OCI-LY7 (cell line): Measurements from ENCODE around the gene CORO2A. TPM values are rescaled to one million over a fixed set of nuclear protein-coding genes. Genes with fewer than 3 reads are reported as not detected.

ENCODE experiments used
- BruUV-seq: library from RNA; stranded (reverse); fragments of 400-500 nt; replicated peaks from 2 replicates; lab custom pipeline; 2021; lab: Mats Ljungman, UMichigan
- CTCF ChIA-PET: fragments of 300-600 bp; sonication (Branson Sonifier 250); formaldehyde crosslinking; loops from one replicate; lab custom pipeline; 2022; ENCODE audit warnings: antibody characterized with exemption; ENCODE audit not compliant: unreplicated experiment; lab: Charles Lee
- POLR2A ChIA-PET: fragments of 300-600 bp; sonication (Branson Sonifier 250); formaldehyde crosslinking; loops from one replicate; lab custom pipeline; 2022; ENCODE audit warnings: antibody characterized with exemption; lab: Charles Lee
- DNase-seq: peaks from one replicate; pipeline ENCODE4 v3.0.0-alpha.2; 2015; ENCODE audit warnings: low spot score
- H2AFZ ChIP-seq: fragments of 200-600 bp; sonication (generic), shearing (Covaris generic); 2 replicates; pipeline ENCODE4 v1.6.1; 2014; ENCODE audit warnings: mild to moderate bottlenecking, antibody characterized with exemption, low read length, moderate library complexity
- H3K27ac ChIP-seq: fragments of 200-600 bp; sonication (generic); 2 replicates; pipeline ENCODE4 v1.5.1; 2014; ENCODE audit warnings: mixed run types, low read depth, mild to moderate bottlenecking, moderate library complexity, low read length, inconsistent platforms; ENCODE audit not compliant: poor library complexity, severe bottlenecking
- H3K36me3 ChIP-seq: fragments of 200-600 bp; sonication (generic); 2 replicates; pipeline ENCODE4 v1.6.1; 2014; ENCODE audit warnings: mild to moderate bottlenecking, antibody characterized with exemption, low read length, moderate library complexity, mixed read lengths; ENCODE audit not compliant: insufficient read depth
- H3K4me1 ChIP-seq: fragments of 200-600 bp; sonication (generic); 2 replicates; pipeline ENCODE4 v1.5.1; 2014; ENCODE audit warnings: mild to moderate bottlenecking, low read length; ENCODE audit not compliant: insufficient read depth, poor library complexity, severe bottlenecking
- H3K4me2 ChIP-seq: fragments of 200-600 bp; sonication (generic); 2 replicates; pipeline ENCODE4 v1.6.1; 2014; ENCODE audit warnings: mild to moderate bottlenecking, low read length
- H3K4me3 ChIP-seq: fragments of 200-600 bp; sonication (generic); 2 replicates; pipeline ENCODE4 v1.5.1; 2014; ENCODE audit warnings: mild to moderate bottlenecking, low read depth, low read length; ENCODE audit not compliant: poor library complexity, severe bottlenecking
- H3K79me2 ChIP-seq: fragments of 200-600 bp; sonication (generic); 2 replicates; pipeline ENCODE4 v1.6.1; 2016; ENCODE audit warnings: low read depth, mild to moderate bottlenecking, low read length, moderate library complexity, mixed read lengths; ENCODE audit not compliant: insufficient read depth
- H3K9me2 ChIP-seq: fragments of 200-600 bp; sonication (generic); 2 replicates; pipeline ENCODE4 v1.6.1; 2016; ENCODE audit warnings: mild to moderate bottlenecking, low read length, mixed read lengths; ENCODE audit not compliant: insufficient read depth
- H3K9me3 ChIP-seq: fragments of 200-600 bp; sonication (generic); 2 replicates; pipeline ENCODE4 v1.6.1; 2014; ENCODE audit warnings: mild to moderate bottlenecking, mixed run types, low read length, mixed read lengths
- H4K20me1 ChIP-seq: fragments of 200-600 bp; sonication (generic); 2 replicates; pipeline ENCODE4 v1.6.1; 2014; ENCODE audit warnings: mild to moderate bottlenecking, antibody characterized with exemption, low read length, moderate library complexity, mixed read lengths; ENCODE audit not compliant: insufficient read depth
- CTCF ChIP-seq: fragments of 200-600 bp; sonication (generic); conservative IDR thresholded peaks from 2 replicates; pipeline ENCODE4 v1.5.1; 2014; ENCODE audit warnings: mild to moderate bottlenecking, antibody characterized with exemption, low read length, moderate library complexity, mixed read lengths
- EZH2phosphoT487 ChIP-seq: fragments of 200-600 bp; sonication (generic); IDR thresholded peaks from 2 replicates; pipeline ENCODE4 v1.6.1; 2018; ENCODE audit warnings: low read depth, borderline replicate concordance, mild to moderate bottlenecking, mixed run types, antibody characterized with exemption, low read length, moderate library complexity, mixed read lengths
- intact Hi-C: fragments of 100-400 bp; cut with micrococcal nuclease; formaldehyde crosslinking; loops from one replicate; pipeline ENCODE4 v1.10.0; 2022; ENCODE audit not compliant: unreplicated experiment
- total RNA-seq, 2 experiments: library from RNA; depleted of rRNA in 1 of 2; stranded (reverse); fragments of >200 nt in 1 of 2; shearing (Covaris generic) in 1 of 2; gene quantifications; 2 replicates each; pipeline ENCODE4 v1.2.3, GENCODE V29; 2014 to 2022

CORO2A gene
- total RNA-seq, 2 experiments from 2014 or later = 1.8 to 3.9 TPM

- intact Hi-C loops = no loop called here
- Histone ChIP-seq H4K20me1 (no peaks in the 10 kb centered on the region), H3K79me2 (no peaks in the 10 kb centered on the region), H3K9me2 (no peaks in the 10 kb centered on the region), H3K4me3 (no peak overlapping the region), H3K9me3 (no peaks in the 10 kb centered on the region), H3K27ac (no peak overlapping the region), H3K36me3 (no peaks in the 10 kb centered on the region), H3K4me2 (no peak overlapping the region), H2AFZ (no peak overlapping the region), H3K4me1 (no peaks in the 10 kb centered on the region)
- DNase-seq = no peak
- BruUV-seq = no TSS peak
- TF ChIP-seq CTCF (no peak), EZH2phosphoT487 (no peak)
- ChIA-PET POLR2A (interaction anchor here (1.2 kb wide), 1 partner anchor 306 kb away, joined by 3 read pairs; no protein-coding TSS in a partner anchor), CTCF (interaction anchor here (0.6 kb wide), 1 partner anchor 80 kb away, joined by 3 read pairs; no protein-coding TSS in a partner anchor)
Observed at GRCh38 chr9:98240475-98240874, 48.0 kb upstream of the CORO2A start.

- no peaks in the 10 kb centered on the region for H4K20me1 ChIP-seq
- intact Hi-C loops = no loop called here
- H3K4me2 ChIP-seq = no peak overlapping the region
- ChIA-PET CTCF (no interaction called here), POLR2A (interaction anchor here (0.7 kb wide), 2 partner anchors 9 to 646 kb away, joined by 3 to 4 read pairs; no protein-coding TSS in a partner anchor)
- H3K4me1 ChIP-seq = peaks cover 8% of the 10 kb centered on the region
- H3K9me3 ChIP-seq = no peaks in the 10 kb centered on the region
- no peak overlapping the region for H3K4me3 ChIP-seq
- no peaks in the 10 kb centered on the region for H3K79me2 ChIP-seq
- BruUV-seq = no TSS peak
- TF ChIP-seq CTCF = no peak
- TF ChIP-seq EZH2phosphoT487 = no peak
- H3K27ac ChIP-seq = no peak overlapping the region
- H3K36me3 ChIP-seq = no peaks in the 10 kb centered on the region
- H2AFZ ChIP-seq = no peak overlapping the region
- H3K9me2 ChIP-seq = no peaks in the 10 kb centered on the region
- no peak for DNase-seq
Observed at GRCh38 chr9:98236901-98237487, 44.6 kb upstream of the CORO2A start.

GRCh38 chr9:98235126-98235525, 42.7 kb upstream of the CORO2A start:
- no peak overlapping the region for H3K27ac ChIP-seq
- H3K9me3 ChIP-seq = no peaks in the 10 kb centered on the region
- H3K79me2 ChIP-seq = no peaks in the 10 kb centered on the region
- no peak for DNase-seq
- H2AFZ ChIP-seq = no peak overlapping the region
- TF ChIP-seq EZH2phosphoT487 = no peak
- TF ChIP-seq CTCF = no peak
- intact Hi-C loops = no loop called here
- no peaks in the 10 kb centered on the region for H3K36me3 ChIP-seq
- POLR2A ChIA-PET = interaction anchor here (1.1 to 1.6 kb wide), 2 partner anchors 20 to 277 kb away, joined by 3 to 6 read pairs; partner anchors contain the start of gene TBC1D2
- no peak overlapping the region for H3K4me2 ChIP-seq
- CTCF ChIA-PET = no interaction called here
- peaks cover 13% of the 10 kb centered on the region for H3K4me1 ChIP-seq
- no TSS peak for BruUV-seq
- H3K4me3 ChIP-seq = no peak overlapping the region
- no peaks in the 10 kb centered on the region for H4K20me1 ChIP-seq
- no peaks in the 10 kb centered on the region for H3K9me2 ChIP-seq
